ENCODE data around the gene POLR2J3.
"Not testable (repeated sequence)": the region's sequence is repeated elsewhere in the genome, so short reads cannot be mapped to it uniquely, and the experiment has no call there.

GRCh38 chr7:102613575-102614345 is 41.4 kb upstream of the POLR2J3 start:
- TF ChIP-seq POLR2AphosphoS5 (IDR thresholded peaks at IDR 0.05; ENCODE audit: low read depth, low read length); TAF1 (IDR thresholded peaks at IDR 0.05; ENCODE audit: borderline replicate concordance, low read depth, low read length); POLR2A (IDR thresholded peaks at IDR 0.05; ENCODE audit: low read depth, low read length): not testable (repeated sequence)

Measured in GM12892 (cell line).